Activated naive CD4-positive, alpha-beta T cell treated with anti-CD3 and anti-CD28 coated beads, Interleukin-2, amount 10 ng/mL, durations not matched to agents 7 days and 5 days (primary cell): Measurements from ENCODE around the gene SLC22A3.
"Not testable (repeated sequence)": the region's sequence is repeated elsewhere in the genome, so short reads cannot be mapped to it uniquely, and the experiment has no call there.

Experiments used
- CTCF ChIA-PET: fragments of 350-600 bp; sonication (Branson Sonifier 250); formaldehyde crosslinking; loops from one replicate; lab custom pipeline; 2021; ENCODE audit warnings: antibody characterized with exemption; lab: Charles Lee
- DNase-seq: peaks from one replicate; pipeline ENCODE4 v3.0.0-alpha.2; 2020
- H3K27ac Mint-ChIP-seq: one replicate; pipeline ENCODE4 v1.8.0; 2021; ENCODE audit warnings: mild to moderate bottlenecking, moderate library complexity, mixed read lengths
- H3K27me3 Mint-ChIP-seq: one replicate; pipeline ENCODE4 v1.8.0; 2021; ENCODE audit warnings: mild to moderate bottlenecking, mixed read lengths
- H3K36me3 Mint-ChIP-seq: one replicate; pipeline ENCODE4 v1.8.0; 2021; ENCODE audit warnings: mixed read lengths
- H3K4me1 Mint-ChIP-seq: one replicate; pipeline ENCODE4 v1.8.0; 2021; ENCODE audit warnings: mixed read lengths
- H3K4me3 Mint-ChIP-seq: one replicate; pipeline ENCODE4 v1.8.0; 2021; ENCODE audit warnings: mild to moderate bottlenecking, moderate library complexity, mixed read lengths
- H3K9me3 Mint-ChIP-seq: one replicate; pipeline ENCODE4 v1.8.0; 2021; ENCODE audit warnings: mixed read lengths

The SLC22A3 gene

GRCh38 chr6:160374836-160375560 is 26.8 kb downstream of the SLC22A3 start:
- CTCF ChIA-PET: no interaction called here
- peaks cover 12% of the 10 kb centered on the region for H3K27me3 Mint-ChIP-seq

GRCh38 chr6:160375561-160375949 is 27.4 kb downstream of the SLC22A3 start:
- no peaks in the 10 kb centered on the region for H3K36me3 Mint-ChIP-seq
- no peaks in the 10 kb centered on the region for H3K9me3 Mint-ChIP-seq
- H3K4me3 Mint-ChIP-seq: no peak overlapping the region
- no peak for DNase-seq
- CTCF ChIA-PET: no interaction called here
- H3K27me3 Mint-ChIP-seq: peaks cover 12% of the 10 kb centered on the region
- no peaks in the 10 kb centered on the region for H3K4me1 Mint-ChIP-seq
- no peak overlapping the region for H3K27ac Mint-ChIP-seq

More at GRCh38 chr6:160374836-160375560, 26.8 kb downstream of the SLC22A3 start:
- H3K9me3 Mint-ChIP-seq: no peaks in the 10 kb centered on the region
- no peak overlapping the region for H3K27ac Mint-ChIP-seq
- no peaks in the 10 kb centered on the region for H3K36me3 Mint-ChIP-seq
- H3K4me3 Mint-ChIP-seq: no peak overlapping the region
- DNase-seq: no peak
- H3K4me1 Mint-ChIP-seq: no peaks in the 10 kb centered on the region

GRCh38 chr6:160376445-160376844 is 28.3 kb downstream of the SLC22A3 start:
- no peaks in the 10 kb centered on the region for H3K36me3 Mint-ChIP-seq
- H3K27ac Mint-ChIP-seq: no peak overlapping the region
- H3K9me3 Mint-ChIP-seq: no peaks in the 10 kb centered on the region
- CTCF ChIA-PET: no interaction called here
- H3K4me3 Mint-ChIP-seq: no peak overlapping the region
- DNase-seq: no peak
- H3K27me3 Mint-ChIP-seq: peaks cover 12% of the 10 kb centered on the region
- no peaks in the 10 kb centered on the region for H3K4me1 Mint-ChIP-seq

GRCh38 chr6:160378218-160378617 is 30.0 kb downstream of the SLC22A3 start:
- H3K9me3 Mint-ChIP-seq: peaks cover 3% of the 10 kb centered on the region
- H3K4me1 Mint-ChIP-seq: no peaks in the 10 kb centered on the region
- peaks cover 12% of the 10 kb centered on the region for H3K27me3 Mint-ChIP-seq
- CTCF ChIA-PET: no interaction called here
- H3K36me3 Mint-ChIP-seq: no peaks in the 10 kb centered on the region
- no peak overlapping the region for H3K27ac Mint-ChIP-seq
- no peak overlapping the region for H3K4me3 Mint-ChIP-seq
- no peak for DNase-seq

- peaks cover 6% of the 10 kb centered on the region for H3K27me3 Mint-ChIP-seq
- H3K4me3 Mint-ChIP-seq: no peak overlapping the region
- CTCF ChIA-PET: no interaction called here
These were observed 30.7 kb downstream of the SLC22A3 start for GRCh38 chr6:160378882-160379281.

GRCh38 chr6:160379466-160379865 is 31.3 kb downstream of the SLC22A3 start:
- peaks cover 3% of the 10 kb centered on the region for H3K9me3 Mint-ChIP-seq

More at GRCh38 chr6:160378882-160379281, 30.7 kb downstream of the SLC22A3 start:
- Mint-ChIP-seq H3K4me1 (no peaks in the 10 kb centered on the region), H3K9me3 (peaks cover 3% of the 10 kb centered on the region), H3K36me3 (no peaks in the 10 kb centered on the region), H3K27ac (no peak overlapping the region)
- DNase-seq: no peak

GRCh38 chr6:160382946-160383345 is 34.8 kb downstream of the SLC22A3 start:
- Mint-ChIP-seq H3K27me3 (peaks cover 14% of the 10 kb centered on the region), H3K4me1 (no peaks in the 10 kb centered on the region), H3K36me3 (no peaks in the 10 kb centered on the region), H3K27ac (no peak overlapping the region), H3K9me3 (peaks cover 3% of the 10 kb centered on the region), H3K4me3 (no peak overlapping the region)
- CTCF ChIA-PET: no interaction called here
- no peak for DNase-seq

More at GRCh38 chr6:160379466-160379865, 31.3 kb downstream of the SLC22A3 start:
- H3K27me3 Mint-ChIP-seq: peaks cover 6% of the 10 kb centered on the region
- H3K27ac Mint-ChIP-seq: no peak overlapping the region
- H3K4me3 Mint-ChIP-seq: no peak overlapping the region
- CTCF ChIA-PET: interaction anchor here (0.7 kb wide), 1 partner anchor 272 kb away, joined by 4 read pairs; no protein-coding TSS in a partner anchor
- no peaks in the 10 kb centered on the region for H3K36me3 Mint-ChIP-seq
- no peaks in the 10 kb centered on the region for H3K4me1 Mint-ChIP-seq
- no peak for DNase-seq

- no peak for DNase-seq
- Mint-ChIP-seq H3K4me3 (no peak overlapping the region), H3K9me3 (peaks cover 3% of the 10 kb centered on the region), H3K27me3 (peaks cover 18% of the 10 kb centered on the region), H3K4me1 (no peaks in the 10 kb centered on the region), H3K27ac (no peak overlapping the region), H3K36me3 (no peaks in the 10 kb centered on the region)
- CTCF ChIA-PET: no interaction called here
These were observed 38.8 kb downstream of the SLC22A3 start for GRCh38 chr6:160386869-160387530.

- H3K9me3 Mint-ChIP-seq: no peaks in the 10 kb centered on the region
- CTCF ChIA-PET: no interaction called here
- DNase-seq: no peak
- no peak overlapping the region for H3K27ac Mint-ChIP-seq
- H3K4me3 Mint-ChIP-seq: no peak overlapping the region
- H3K27me3 Mint-ChIP-seq: peaks cover 20% of the 10 kb centered on the region
- H3K36me3 Mint-ChIP-seq: no peaks in the 10 kb centered on the region
- no peaks in the 10 kb centered on the region for H3K4me1 Mint-ChIP-seq
These were observed 39.9 kb downstream of the SLC22A3 start for GRCh38 chr6:160387916-160388643.

- Mint-ChIP-seq H3K9me3 (no peaks in the 10 kb centered on the region), H3K36me3 (no peaks in the 10 kb centered on the region), H3K4me3 (no peak overlapping the region), H3K4me1 (no peaks in the 10 kb centered on the region), H3K27ac (no peak overlapping the region), H3K27me3 (peaks cover 20% of the 10 kb centered on the region)
- CTCF ChIA-PET: no interaction called here
- no peak for DNase-seq
These were observed 40.7 kb downstream of the SLC22A3 start for GRCh38 chr6:160388922-160389321.

- no peak overlapping the region for H3K4me3 Mint-ChIP-seq
- no peaks in the 10 kb centered on the region for H3K4me1 Mint-ChIP-seq
- no peaks in the 10 kb centered on the region for H3K36me3 Mint-ChIP-seq
- no peaks in the 10 kb centered on the region for H3K9me3 Mint-ChIP-seq
- CTCF ChIA-PET: no interaction called here
- no peak overlapping the region for H3K27ac Mint-ChIP-seq
- no peak for DNase-seq
- peaks cover 17% of the 10 kb centered on the region for H3K27me3 Mint-ChIP-seq
These were observed 43.4 kb downstream of the SLC22A3 start for GRCh38 chr6:160391419-160392116.

- H3K4me3 Mint-ChIP-seq, H3K4me1 Mint-ChIP-seq, DNase-seq, H3K9me3 Mint-ChIP-seq, H3K36me3 Mint-ChIP-seq, H3K27ac Mint-ChIP-seq, CTCF ChIA-PET: not testable (repeated sequence)
- H3K27me3 Mint-ChIP-seq: peaks cover 12% of the 10 kb centered on the region
These were observed 45.3 kb downstream of the SLC22A3 start for GRCh38 chr6:160393442-160393841.

GRCh38 chr6:160393891-160394653 is 45.9 kb downstream of the SLC22A3 start:
- Mint-ChIP-seq H3K27me3 (peaks cover 12% of the 10 kb centered on the region), H3K4me1 (peaks cover 4% of the 10 kb centered on the region), H3K36me3 (no peaks in the 10 kb centered on the region), H3K9me3 (no peaks in the 10 kb centered on the region), H3K27ac (no peak overlapping the region), H3K4me3 (no peak overlapping the region)
- no peak for DNase-seq
- CTCF ChIA-PET: no interaction called here
